Measurements from ENCODE around the gene TMCO4. TPM values are rescaled to one million over a fixed set of nuclear protein-coding genes. Genes with fewer than 3 reads are reported as not detected.
"Not testable (repeated sequence)": the region's sequence is repeated elsewhere in the genome, so short reads cannot be mapped to it uniquely, and the experiment has no call there.

TMCO4 gene
- 5.8 TPM for total RNA-seq

DNA sequence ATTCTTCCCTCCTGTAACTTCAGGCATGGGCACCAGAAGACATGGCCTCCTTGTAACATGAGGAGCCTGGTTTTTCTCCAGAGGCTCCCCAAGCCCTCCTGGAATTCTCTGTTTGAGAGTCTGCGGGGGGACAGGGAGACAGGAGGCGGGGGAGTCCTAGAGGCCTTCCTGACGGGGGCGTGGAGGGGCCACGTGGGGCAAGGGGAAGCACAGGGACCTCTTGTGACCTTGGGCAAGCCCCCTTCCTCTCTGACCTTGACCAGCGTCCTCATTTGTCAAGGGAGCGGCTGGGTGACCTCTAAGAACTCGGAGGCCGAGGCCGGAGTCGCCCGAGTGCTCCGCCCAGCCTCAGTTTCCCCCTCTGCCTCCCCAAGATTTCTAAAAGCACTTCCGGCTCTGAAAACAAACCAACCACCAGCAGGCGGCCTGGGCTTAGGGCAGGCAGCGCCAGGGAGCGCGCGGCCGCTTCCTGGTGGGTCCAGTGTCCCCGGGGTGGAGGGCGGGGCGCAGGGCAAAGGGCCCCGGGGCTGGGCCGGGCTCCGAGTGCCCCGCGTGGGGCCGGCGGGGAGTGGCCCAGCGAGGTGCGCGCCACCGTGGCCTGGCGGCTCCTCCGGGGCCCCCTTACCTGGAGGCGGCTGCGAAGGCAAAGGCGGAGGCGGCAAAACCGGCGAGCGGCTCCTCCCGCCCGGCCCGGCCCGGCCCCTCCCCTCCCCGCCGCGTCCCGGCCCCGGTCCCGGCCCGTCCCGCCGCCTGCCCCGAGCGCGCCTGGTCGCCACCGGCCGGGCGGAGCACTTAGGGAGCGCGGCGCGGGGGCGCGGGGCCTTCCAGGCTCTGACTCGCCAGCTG is at the start of gene TMCO4:
Gene TMCO4 (minus strand): TSS at position 687 of the 846 bp plus-strand sequence. CDS start 19,158 bp downstream, outside the sequence.
- DNase-seq, result peak; percentile 29

DNA sequence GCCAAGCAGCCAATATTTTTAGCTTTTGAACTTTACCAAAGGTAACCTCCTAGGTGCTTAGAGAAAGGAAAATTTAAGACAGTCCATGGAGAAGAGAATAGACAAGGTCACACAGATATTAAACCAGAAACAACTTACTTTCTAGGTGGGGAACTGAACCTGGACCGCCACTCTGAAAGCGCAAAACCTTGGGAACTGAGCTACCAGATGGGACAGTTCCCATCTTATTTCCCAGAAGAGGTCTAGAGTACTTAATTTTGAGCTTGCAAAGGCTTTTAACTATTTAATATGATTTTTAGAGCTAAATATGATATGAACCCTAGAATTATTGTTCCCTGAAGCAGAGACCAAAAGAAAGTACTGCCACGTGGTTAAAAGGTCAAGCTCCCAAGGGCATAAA is 49.6 kb upstream of the TMCO4 start:
- not testable (repeated sequence) for DNase-seq

DNA sequence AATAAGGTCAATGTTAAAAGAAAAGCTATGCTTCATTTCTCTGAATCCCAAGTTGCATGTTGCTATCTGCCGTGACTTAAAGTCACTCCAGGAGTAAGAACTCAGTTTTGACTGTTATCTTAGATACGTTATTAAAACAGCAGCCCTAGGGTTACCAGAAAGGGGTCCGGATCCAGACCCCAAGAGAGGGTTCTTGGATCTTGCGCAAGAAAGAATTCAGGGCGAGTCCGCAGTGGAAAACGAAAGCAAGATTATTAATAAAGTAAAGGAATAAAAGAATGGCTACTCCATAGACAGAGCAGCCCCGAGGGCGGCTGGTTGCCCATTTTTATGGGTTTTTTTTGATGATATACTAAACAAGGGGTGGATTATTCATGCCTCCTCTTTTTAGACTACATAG is 47.6 kb upstream of the TMCO4 start:
- DNase-seq, result not testable (repeated sequence)

DNA sequence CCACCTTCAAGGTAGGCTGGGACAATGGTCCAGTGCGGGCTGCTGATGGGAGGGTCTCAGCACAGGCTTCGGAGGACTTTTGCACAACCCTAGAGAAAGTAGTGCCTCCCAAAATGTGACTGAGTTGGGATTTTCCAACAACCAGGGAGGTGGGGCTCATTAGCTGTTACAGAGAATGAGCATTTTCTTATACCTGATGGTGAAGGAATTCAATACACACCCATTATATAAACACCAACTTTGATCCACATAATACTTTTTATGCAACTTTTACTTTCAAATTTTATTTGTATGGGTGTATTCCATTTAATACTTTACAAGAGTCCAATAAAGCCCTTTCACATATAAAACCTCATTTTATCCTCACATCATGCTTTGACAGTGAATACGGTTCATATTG is 46.6 kb upstream of the TMCO4 start:
- DNase-seq, result no peak

DNA sequence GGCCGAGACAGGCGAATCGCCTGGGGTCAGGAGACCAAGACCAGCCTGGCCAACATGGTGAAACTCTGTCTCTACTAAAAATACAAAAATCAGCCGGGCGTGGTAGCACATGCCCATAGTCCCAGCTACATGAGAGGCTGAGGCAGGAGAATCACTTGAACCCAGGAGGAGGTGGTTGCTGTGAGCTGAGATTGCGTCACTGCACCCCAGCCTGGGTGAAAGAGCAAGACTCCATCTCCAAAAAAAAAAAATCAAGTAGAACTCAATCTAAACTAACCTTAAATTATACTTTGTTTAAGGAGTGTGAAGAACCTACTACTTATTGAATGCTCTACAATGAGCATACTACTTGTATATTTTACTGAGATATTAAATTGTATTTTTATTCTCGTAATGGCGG is 45.8 kb upstream of the TMCO4 start:
- no peak for DNase-seq

DNA sequence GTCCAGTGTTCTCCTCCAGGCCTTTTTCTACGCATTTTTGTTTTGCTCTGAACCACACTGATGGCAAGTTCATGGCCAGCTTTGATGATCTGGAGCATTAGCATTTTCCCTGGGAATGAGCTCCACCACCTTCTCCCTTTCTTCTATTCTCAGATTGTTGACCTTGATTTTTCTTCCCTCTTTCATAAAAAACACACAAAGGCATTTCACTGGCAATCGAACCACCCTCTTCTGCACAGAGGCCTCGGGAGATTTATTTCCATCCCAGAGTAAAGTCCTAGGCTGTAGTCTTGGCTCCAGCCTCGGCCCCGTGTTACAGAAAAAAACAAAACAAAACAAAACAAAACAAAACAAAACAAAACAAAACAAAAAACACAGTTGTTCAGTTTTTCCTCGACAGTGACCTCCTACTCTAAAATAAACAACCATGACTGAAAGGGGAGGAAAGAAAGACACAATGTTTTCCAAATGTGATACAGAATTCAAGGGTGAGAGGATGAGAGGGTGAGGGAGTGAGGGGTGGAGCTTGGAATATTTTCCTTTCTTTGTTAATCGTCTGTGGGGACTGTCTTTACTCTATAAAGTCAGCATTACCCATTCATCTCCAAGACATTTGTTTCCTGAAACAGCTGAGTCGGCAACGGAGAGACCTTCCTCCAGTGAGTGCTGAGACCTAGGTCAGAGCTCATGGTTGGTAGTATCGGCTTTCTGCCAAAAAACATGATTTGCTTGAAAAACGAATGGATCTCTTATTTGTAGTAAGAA is 45.2 kb upstream of the TMCO4 start:
- peak; percentile 9 for DNase-seq

DNA sequence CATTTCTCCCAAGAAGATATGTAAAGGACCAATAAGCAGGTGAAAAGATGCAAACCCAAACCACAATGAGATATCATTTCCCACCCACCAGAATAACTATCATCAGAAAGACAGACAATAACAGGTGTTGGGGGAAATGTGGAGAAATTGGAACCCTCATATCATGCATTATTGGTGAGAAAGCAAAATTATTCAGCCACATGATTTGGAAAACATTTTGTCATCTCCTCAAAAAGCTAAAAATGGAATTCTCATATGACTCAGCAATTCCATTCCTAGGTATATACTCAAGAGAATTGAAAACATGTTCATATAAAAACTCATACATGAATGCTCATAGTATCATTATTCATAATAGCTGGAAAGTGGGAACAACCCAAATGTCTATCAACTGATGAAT is 40.5 kb upstream of the TMCO4 start:
- DNase-seq, result no peak

DNA sequence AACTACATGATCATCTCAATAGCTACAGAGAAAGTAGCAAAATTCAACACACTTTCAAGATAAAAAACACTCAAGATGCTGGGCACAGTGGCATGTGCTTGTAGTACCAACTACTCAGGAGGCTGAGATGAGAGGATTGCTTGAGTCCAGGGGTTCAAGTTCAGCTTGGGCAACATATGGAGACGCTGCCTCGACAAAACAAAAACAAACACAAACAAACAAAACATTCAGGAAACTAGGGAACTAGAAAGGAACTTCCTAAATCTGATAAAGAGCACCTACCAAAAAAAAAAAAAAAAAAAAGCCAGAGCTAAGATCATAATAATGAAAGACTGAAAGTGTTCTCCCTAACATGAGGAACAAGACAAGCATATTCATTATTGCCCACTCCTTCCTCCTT is 38.1 kb upstream of the TMCO4 start:
- DNase-seq, result no peak

DNA sequence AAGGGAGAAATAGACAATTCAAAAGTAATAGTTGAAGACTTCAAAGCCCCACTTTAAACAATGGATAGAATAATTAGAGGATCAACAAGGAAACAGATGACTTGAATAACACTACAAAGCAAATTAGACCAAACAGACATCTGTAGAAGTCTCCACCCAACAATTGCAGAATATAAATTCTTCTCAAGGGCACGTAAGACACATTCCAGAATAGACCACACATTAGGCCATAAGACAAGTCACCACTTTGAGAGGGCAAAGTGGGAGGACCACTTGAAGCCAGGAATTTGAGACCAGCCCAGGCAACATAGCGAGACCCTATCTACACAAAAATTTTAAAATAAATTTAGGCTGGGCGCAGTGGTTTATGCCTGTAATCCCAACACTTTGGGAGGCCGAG is 35.9 kb upstream of the TMCO4 start:
- DNase-seq, result no peak

DNA sequence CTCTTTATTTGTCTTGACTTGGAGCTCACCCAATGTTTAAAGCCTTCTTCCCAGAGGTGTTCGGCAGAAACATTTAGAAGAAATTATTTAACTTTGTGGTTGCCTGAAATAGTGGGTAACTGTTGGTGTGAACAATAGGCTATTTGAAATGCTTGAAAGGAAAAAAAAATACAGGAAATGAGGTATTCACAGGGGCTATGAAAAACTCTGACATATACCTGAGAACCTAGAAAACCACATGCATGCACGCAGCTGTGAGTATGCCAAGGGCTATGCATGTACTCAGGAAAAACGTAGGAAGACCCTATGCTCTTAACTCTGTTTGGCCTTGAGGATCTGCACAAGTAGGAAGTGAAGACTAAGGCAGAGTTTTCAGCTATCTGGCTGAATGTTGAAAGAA is 31.7 kb upstream of the TMCO4 start:
- DNase-seq, result no peak

DNA sequence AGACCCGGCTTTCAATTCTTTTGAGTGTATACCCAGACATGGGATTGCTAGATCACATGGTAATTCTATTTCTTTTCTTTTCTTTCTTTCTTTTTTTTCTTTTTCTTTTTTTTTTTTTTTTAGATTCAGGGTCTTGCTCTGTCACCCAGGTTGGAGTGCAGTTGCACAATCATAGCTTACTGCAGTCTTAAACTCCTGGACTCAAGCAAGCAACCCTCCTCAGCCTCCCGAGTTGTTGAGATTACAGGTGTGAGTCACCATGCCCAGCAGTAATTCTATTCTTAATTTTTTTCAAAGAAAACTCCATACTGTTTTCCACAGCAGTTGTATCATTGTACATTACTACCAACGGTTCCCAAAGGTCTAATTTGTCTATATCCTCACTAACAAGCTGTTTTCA is 28.8 kb upstream of the TMCO4 start:
- no peak for DNase-seq

DNA sequence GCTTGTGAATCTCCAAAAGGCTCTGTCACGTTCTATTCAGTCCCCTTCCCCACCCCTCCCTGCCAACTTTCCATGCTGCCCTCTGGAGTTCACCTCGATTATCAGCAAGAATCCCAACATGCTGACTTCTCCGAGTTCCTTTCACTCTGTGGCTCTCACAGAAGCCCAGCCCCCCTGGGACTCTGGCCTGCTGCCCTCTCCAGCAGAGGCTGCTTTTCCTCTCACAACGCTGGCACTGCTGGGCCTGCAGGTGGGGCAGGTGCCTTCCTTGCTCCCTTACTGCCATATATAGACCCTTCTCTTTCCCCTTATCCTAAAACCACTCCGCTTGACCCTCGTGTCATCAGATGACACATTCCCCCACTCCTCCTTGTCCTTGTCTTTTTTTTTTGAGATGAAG is 25.6 kb upstream of the TMCO4 start:
- no peak for DNase-seq

DNA sequence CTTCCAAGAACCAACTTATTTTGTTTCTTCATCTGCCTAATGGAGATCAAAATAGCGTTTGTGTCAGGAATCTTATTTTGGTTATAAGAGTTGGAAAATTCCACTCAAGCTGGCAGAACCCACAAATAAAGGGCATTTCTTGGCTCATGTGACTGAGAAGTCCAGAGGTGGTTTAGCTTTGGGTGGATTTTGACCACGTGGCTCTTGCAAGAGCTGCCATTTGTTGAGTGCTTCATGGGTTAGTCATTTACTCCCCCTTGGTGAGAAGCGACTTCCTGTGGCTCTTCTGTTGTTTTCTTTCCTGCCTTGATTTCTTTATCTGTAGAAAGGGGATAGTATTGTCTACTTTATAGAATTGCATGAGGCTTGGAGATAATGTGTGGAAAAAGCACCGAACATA is 24.8 kb upstream of the TMCO4 start:
- no peak for DNase-seq

DNA sequence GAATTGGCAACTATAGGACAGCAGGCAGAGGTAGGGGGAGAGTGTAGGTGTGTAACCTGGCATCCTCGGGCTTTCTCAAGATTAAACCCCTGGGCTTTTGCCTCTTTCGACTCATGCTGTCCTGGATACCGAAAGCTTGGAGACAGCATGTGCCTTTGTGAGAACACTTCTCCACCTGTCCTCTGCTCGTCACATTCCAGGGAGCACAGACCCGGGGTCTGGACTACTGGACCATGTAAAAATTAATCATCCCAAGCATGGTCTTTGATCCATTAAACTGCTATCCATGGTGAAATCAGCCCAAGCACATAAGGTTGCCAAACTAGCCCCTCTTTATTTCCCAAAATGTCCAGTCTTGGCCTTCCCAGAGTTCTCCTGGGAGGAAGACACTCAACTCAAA is 24.3 kb upstream of the TMCO4 start:
- DNase-seq, result no peak

DNA sequence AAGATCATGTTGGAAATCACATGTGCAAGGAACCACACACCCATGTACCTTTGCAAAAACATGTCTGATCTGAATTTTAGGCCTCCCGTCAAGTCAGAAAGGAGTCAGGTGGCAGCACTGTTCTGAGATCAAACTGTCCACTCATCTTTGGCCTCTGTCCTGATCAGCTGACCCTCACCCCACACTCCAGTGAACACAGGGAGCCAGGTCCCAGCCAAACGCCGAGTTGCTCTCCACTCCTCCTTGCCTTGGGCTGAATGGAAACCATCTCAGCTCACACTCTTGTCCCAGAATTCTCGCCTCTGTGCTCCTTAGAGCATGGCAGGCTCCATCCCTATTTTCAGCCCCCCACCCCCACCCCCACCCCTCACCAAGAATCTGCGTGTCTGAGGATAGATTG is 20.0 kb upstream of the TMCO4 start:
- no peak for DNase-seq

DNA sequence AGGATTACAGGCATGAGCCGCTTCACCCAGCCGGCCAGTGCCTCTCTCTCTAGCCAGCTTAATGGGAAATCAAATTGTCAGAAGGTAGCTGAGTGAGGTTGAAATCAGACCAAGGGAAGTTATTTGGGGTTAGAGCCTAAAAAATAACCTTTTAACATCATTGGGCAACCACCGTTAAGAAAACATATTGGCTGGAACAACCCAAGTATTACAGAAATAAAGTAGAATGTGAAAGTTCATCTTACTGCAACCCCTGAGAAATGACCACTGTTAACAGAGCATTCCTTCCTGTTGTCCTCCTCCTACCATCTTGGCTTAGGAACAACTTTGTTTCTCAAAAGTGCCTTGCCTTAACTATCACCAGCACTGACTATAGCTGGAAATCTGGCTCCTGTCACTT is 18.6 kb upstream of the TMCO4 start:
- no peak for DNase-seq

DNA sequence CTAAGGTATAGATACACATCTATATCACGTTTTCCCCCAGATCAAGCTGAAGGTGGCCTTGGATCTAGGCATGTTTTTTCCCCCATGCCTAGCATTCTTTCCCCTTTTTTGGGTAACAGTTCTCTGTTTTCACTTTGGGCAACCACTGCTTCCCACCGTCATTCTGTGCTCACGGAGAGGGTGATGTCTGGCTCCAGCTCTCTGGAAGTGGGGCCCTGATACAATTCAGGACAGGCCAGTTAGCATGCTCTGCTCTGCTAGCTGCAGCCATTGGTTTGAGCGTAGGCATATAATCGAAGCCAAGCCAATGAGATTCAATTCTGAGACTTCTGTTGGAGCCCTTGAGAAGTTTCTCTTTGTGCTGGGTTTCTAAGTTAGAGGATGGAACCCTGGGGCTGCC is 17.4 kb upstream of the TMCO4 start:
- DNase-seq, result no peak

DNA sequence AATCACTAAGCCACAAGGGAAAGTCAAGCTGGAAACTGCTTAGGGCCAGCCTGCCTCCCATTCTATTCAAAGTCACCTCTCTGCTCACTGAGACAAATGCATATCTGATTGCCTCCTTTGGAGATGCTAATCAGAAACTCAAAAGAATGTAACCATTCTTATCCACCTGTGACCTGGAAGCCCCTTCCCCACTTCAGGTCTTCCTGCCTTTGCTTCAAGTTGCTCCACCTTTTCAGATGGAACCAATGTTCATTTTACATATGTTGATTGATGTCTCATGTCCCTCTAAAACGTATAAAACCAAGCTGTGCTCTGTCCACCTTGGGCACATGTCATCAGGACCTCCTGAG is 17.0 kb upstream of the TMCO4 start:
- DNase-seq, result not testable (repeated sequence)

DNA sequence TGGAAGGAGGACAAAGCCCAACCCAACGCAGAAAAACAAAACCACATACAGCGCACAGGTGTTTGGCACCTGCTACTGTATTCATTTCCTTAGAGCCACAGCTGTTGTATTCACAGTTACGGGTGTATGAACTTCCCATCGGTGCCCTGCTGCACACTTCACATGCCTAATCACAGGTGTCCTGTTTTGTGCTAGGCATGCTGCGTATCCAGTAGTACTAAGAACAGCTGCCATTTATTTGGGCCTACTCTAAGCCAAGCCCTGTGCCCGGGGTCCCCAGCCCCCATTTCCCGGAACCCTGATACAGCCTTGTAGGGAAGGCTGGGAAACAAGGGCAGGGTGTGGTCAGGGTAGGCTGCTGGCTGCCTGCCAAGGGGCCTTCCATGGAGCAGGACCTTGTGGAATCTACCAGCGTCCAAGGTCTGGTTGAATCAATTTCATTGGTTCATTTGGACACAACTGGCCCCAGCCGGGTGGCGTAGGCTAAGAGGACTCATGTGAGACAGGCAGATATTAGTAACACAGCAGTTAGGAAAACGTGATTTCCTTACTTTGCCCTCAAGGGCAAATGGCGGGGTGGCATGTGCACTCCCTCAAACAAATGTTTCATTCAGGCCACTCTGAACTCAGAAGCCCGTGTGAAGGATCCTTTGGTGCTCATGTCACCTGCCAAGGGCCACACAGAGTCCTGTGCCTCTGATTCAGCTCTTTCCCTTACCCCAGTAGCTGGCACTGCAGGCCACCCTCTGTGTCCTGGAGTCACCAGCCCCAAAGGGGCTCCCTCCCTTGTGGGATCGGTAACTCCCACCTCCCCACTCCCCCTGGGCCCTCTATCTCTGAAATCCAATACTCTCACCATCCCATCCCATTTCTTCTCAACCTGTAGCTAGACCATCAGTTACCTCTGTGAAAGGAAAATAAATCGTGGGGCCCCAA is 16.4 kb upstream of the TMCO4 start:
- DNase-seq, result peak; percentile 60

DNA sequence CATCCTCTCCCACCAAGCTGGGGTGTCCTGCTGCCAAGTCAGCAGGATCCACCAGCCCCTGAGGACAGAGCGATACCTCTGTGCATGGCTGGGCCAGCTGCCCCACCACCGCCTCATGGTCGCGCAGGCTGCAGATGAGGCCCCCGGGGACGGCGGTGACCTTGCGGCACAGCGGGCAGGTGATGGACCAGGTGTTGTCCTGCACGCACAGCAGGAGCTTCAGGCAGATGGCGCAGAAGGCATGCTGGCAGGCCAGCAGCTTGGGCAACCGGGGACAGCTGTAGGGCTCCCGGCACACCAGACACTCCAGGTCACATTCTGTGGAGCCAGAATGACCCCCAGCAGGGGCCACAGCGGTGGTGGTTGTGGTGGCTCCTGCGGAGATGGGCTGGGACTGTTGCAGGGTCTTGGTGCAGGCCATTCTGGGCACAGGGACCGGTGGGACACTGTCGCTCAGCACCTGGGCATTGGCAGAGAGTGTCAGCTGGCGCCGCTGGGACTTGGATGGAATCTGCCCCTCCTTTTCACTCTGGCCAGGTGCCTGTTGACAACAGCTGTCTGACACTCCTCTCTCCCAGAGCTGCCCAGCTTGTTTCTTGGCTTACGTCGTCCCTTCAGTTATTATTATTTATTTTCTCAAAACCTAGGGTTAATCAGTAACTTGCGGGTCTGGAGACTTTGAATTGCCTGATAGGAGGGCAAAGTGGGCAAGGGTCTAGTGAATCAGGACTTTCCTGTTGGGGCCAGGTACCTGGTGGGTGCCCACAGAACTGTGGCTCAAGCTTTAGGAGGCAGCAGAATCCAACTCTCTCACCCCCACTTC is 15.2 kb upstream of the TMCO4 start, which contains the start of gene RNF186:
Gene RNF186 (minus strand): TSS at position 603 of the 823 bp plus-strand sequence. CDS start 182 bp downstream, at position 421.
- peak; percentile 28 for DNase-seq

DNA sequence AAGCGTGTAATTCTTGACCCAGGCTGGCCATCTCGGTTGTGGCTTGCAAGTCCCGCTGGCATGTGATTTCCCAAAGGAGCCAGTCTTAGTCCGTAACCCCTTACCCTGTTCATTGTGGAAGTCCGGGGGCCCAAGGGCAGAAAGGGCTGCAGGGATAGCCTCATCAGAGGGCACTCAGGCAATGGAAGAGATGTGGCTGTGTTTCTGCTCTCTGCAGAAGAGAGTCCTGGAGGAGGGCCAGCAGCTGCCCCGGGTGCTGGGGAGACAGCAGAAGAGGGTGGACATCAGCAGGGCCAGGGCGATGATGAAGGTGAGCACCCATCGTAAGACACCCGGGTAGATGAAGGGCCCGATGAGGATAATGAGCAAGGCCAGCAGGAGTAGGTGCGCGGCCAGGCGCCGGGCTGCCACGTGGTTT is 14.5 kb upstream of the TMCO4 start:
- no peak for DNase-seq

DNA sequence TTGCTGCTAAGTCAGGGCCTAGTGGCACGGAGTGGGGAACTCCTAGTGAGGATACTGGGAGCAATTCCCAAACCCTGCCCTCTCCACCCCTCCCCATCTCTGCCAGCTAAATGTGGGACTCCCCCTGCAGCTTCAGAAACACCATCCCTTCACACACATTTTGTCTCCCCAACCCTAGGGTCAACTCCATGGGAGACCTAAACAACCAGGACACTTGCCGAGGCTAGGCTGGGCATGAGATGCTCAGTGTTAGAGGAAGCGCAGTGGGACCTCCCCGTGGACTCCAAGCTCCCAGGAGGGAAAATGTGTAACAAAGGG is 13.9 kb upstream of the TMCO4 start:
- DNase-seq, result no peak
